Activated T-cell treated with anti-CD3 and anti-CD28 coated beads, Interleukin-2, amount 50 U/mL, for 4 hours (primary cell): ENCODE results near the gene IFI6. TPM values are rescaled to one million over a fixed set of nuclear protein-coding genes. Genes with fewer than 3 reads are reported as not detected.
"Not testable (repeated sequence)": the region's sequence is repeated elsewhere in the genome, so short reads cannot be mapped to it uniquely, and the experiment has no call there.

Source experiments
- ATAC-seq, 2 donors: fragments of 200-7000 bp; cut with Tn5 transposase; one replicate each; pipeline ENCODE4 v1.10.0; 2021
- DNase-seq: peaks from one replicate; pipeline ENCODE4 v3.0.0-alpha.2; 2020
- H3K27me3 Mint-ChIP-seq: one replicate; pipeline ENCODE4 v1.8.0; 2021; ENCODE audit warnings: low read depth, mixed read lengths
- H3K36me3 Mint-ChIP-seq: one replicate; pipeline ENCODE4 v1.8.0; 2022; ENCODE audit warnings: mixed read lengths; ENCODE audit not compliant: insufficient read depth
- H3K4me1 Mint-ChIP-seq: one replicate; pipeline ENCODE4 v1.8.0; 2021; ENCODE audit warnings: low read depth, mixed read lengths
- H3K4me3 Mint-ChIP-seq: one replicate; pipeline ENCODE4 v1.8.0; 2021; ENCODE audit warnings: mild to moderate bottlenecking, moderate library complexity, mixed read lengths
- H3K9me3 Mint-ChIP-seq: one replicate; pipeline ENCODE4 v1.8.0; 2021; ENCODE audit warnings: mixed read lengths
- total RNA-seq, 3 donors: library from RNA; stranded (reverse); gene quantifications; one replicate each; pipeline ENCODE4 v1.2.1, GENCODE V29; 2021

The IFI6 gene
- total RNA-seq, 3 donors from 2014 or later, result 9.1 to 18.9 (median 15.4) TPM

GRCh38 chr1:27650171-27650538 lies 21.8 kb downstream of the IFI6 start:
- H3K36me3 Mint-ChIP-seq, result no peaks in the 10 kb centered on the region
- no peak for DNase-seq
- peaks cover 10% of the 10 kb centered on the region for H3K4me1 Mint-ChIP-seq
- no peak overlapping the region for H3K4me3 Mint-ChIP-seq
- no peak for ATAC-seq
- no peaks in the 10 kb centered on the region for H3K9me3 Mint-ChIP-seq
- H3K27me3 Mint-ChIP-seq, result no peaks in the 10 kb centered on the region

- no peak for DNase-seq
- Mint-ChIP-seq H3K36me3 (no peaks in the 10 kb centered on the region), H3K4me1 (peaks cover 11% of the 10 kb centered on the region), H3K27me3 (no peaks in the 10 kb centered on the region), H3K4me3 (no peak overlapping the region), H3K9me3 (no peaks in the 10 kb centered on the region)
- ATAC-seq, result no peak
These were observed 22.7 kb downstream of the IFI6 start for GRCh38 chr1:27649306-27649635.

- H3K36me3 Mint-ChIP-seq, result no peaks in the 10 kb centered on the region
- H3K4me1 Mint-ChIP-seq, result peaks cover 17% of the 10 kb centered on the region
- H3K27me3 Mint-ChIP-seq, result no peaks in the 10 kb centered on the region
- no peak overlapping the region for H3K4me3 Mint-ChIP-seq
- ATAC-seq, result no peak
- no peak for DNase-seq
- no peaks in the 10 kb centered on the region for H3K9me3 Mint-ChIP-seq
These were observed 23.2 kb downstream of the IFI6 start for GRCh38 chr1:27648602-27649305.

- no peaks in the 10 kb centered on the region for H3K36me3 Mint-ChIP-seq
- H3K4me1 Mint-ChIP-seq, result peaks cover 21% of the 10 kb centered on the region
- DNase-seq, result no peak
- H3K27me3 Mint-ChIP-seq, result no peaks in the 10 kb centered on the region
- no peaks in the 10 kb centered on the region for H3K9me3 Mint-ChIP-seq
- no peak for ATAC-seq
- H3K4me3 Mint-ChIP-seq, result no peak overlapping the region
These were observed 24.7 kb downstream of the IFI6 start for GRCh38 chr1:27647328-27647727.

GRCh38 chr1:27646676-27647075 lies 25.3 kb downstream of the IFI6 start:
- H3K4me3 Mint-ChIP-seq, result no peak overlapping the region
- H3K36me3 Mint-ChIP-seq, result no peaks in the 10 kb centered on the region
- no peaks in the 10 kb centered on the region for H3K27me3 Mint-ChIP-seq
- H3K4me1 Mint-ChIP-seq, result peaks cover 21% of the 10 kb centered on the region
- H3K9me3 Mint-ChIP-seq, result no peaks in the 10 kb centered on the region
- no peak for DNase-seq
- ATAC-seq, result no peak

- peaks cover 15% of the 10 kb centered on the region for H3K4me1 Mint-ChIP-seq
- no peak for DNase-seq
- no peaks in the 10 kb centered on the region for H3K36me3 Mint-ChIP-seq
These were observed 26.9 kb downstream of the IFI6 start for GRCh38 chr1:27645071-27645415.

GRCh38 chr1:27644369-27645070 lies 27.5 kb downstream of the IFI6 start:
- Mint-ChIP-seq H3K9me3 (no peaks in the 10 kb centered on the region), H3K27me3 (no peaks in the 10 kb centered on the region), H3K4me1 (peaks cover 12% of the 10 kb centered on the region), H3K4me3 (no peak overlapping the region), H3K36me3 (no peaks in the 10 kb centered on the region)
- ATAC-seq, result no peak
- no peak for DNase-seq

More at GRCh38 chr1:27645071-27645415, 26.9 kb downstream of the IFI6 start:
- H3K27me3 Mint-ChIP-seq, result no peaks in the 10 kb centered on the region
- no peak overlapping the region for H3K4me3 Mint-ChIP-seq
- no peak for ATAC-seq
- no peaks in the 10 kb centered on the region for H3K9me3 Mint-ChIP-seq

- no peaks in the 10 kb centered on the region for H3K9me3 Mint-ChIP-seq
- DNase-seq, result peak; percentile 67
- H3K27me3 Mint-ChIP-seq, result no peaks in the 10 kb centered on the region
- peak; percentile 96 for ATAC-seq
- no peaks in the 10 kb centered on the region for H3K36me3 Mint-ChIP-seq
- H3K4me1 Mint-ChIP-seq, result peaks cover 14% of the 10 kb centered on the region
- no peak overlapping the region for H3K4me3 Mint-ChIP-seq
These were observed 28.2 kb downstream of the IFI6 start for GRCh38 chr1:27643600-27644368.

- not testable (repeated sequence) for H3K4me3 Mint-ChIP-seq, H3K36me3 Mint-ChIP-seq, DNase-seq, H3K27me3 Mint-ChIP-seq, ATAC-seq, H3K9me3 Mint-ChIP-seq
- H3K4me1 Mint-ChIP-seq, result peaks cover 31% of the 10 kb centered on the region
These were observed 31.5 kb downstream of the IFI6 start for GRCh38 chr1:27640514-27640913.

GRCh38 chr1:27638805-27639204 lies 33.2 kb downstream of the IFI6 start:
- no peak for DNase-seq
- Mint-ChIP-seq H3K27me3 (no peaks in the 10 kb centered on the region), H3K4me1 (peaks cover 36% of the 10 kb centered on the region), H3K36me3 (no peaks in the 10 kb centered on the region), H3K4me3 (no peak overlapping the region), H3K9me3 (no peaks in the 10 kb centered on the region)
- no peak for ATAC-seq

GRCh38 chr1:27638047-27638734 lies 33.8 kb downstream of the IFI6 start:
- peaks cover 36% of the 10 kb centered on the region for H3K4me1 Mint-ChIP-seq
- H3K4me3 Mint-ChIP-seq, result no peak overlapping the region
- H3K27me3 Mint-ChIP-seq, result no peaks in the 10 kb centered on the region
- H3K9me3 Mint-ChIP-seq, result no peaks in the 10 kb centered on the region
- H3K36me3 Mint-ChIP-seq, result no peaks in the 10 kb centered on the region
- ATAC-seq, result no peak
- no peak for DNase-seq

- H3K9me3 Mint-ChIP-seq, result no peaks in the 10 kb centered on the region
- no peaks in the 10 kb centered on the region for H3K36me3 Mint-ChIP-seq
- DNase-seq, result no peak
- no peaks in the 10 kb centered on the region for H3K27me3 Mint-ChIP-seq
- no peak for ATAC-seq
- peaks cover 63% of the 10 kb centered on the region for H3K4me1 Mint-ChIP-seq
- peak overlapping the region; percentile 51 for H3K4me3 Mint-ChIP-seq
These were observed 36.4 kb downstream of the IFI6 start for GRCh38 chr1:27635396-27636142.

- H3K4me3 Mint-ChIP-seq, result peak within 1 kb of the TSS; percentile 61
- no peaks in the 10 kb centered on the region for H3K9me3 Mint-ChIP-seq
- H3K27me3 Mint-ChIP-seq, result no peaks in the 10 kb centered on the region
- no peak for DNase-seq
- no peaks in the 10 kb centered on the region for H3K36me3 Mint-ChIP-seq
- no peak for ATAC-seq
- H3K4me1 Mint-ChIP-seq, result peaks cover 65% of the 10 kb centered on the region
These were observed 37.0 kb downstream of the IFI6 start, which contains the start of gene FGR for GRCh38 chr1:27634985-27635367. Gene FGR, minus strand, starts transcription at chr1:27635185. Its CDS starts 11,269 bp downstream, at chr1:27623916.
